Mesodermal cell (in vitro differentiated cells): Measurements from ENCODE around the gene CSK.

Source experiments
- H3K27ac ChIP-seq: 2 replicates; pipeline ENCODE4 v1.7.0; 2013; ENCODE audit warnings: mild to moderate bottlenecking, low read depth, low read length, moderate library complexity; ENCODE audit not compliant: severe bottlenecking
- H3K36me3 ChIP-seq: 2 replicates; pipeline ENCODE4 v1.7.1; 2013; ENCODE audit warnings: mild to moderate bottlenecking, low read length, moderate library complexity; ENCODE audit not compliant: control insufficient read depth, insufficient read depth
- H3K4me1 ChIP-seq: one replicate; pipeline ENCODE4 v1.7.1; 2013; ENCODE audit warnings: mild to moderate bottlenecking, low read length; ENCODE audit not compliant: insufficient read depth, control insufficient read depth, poor library complexity, severe bottlenecking
- H3K4me3 ChIP-seq: 2 replicates; pipeline ENCODE4 v1.7.0; 2013; ENCODE audit warnings: low read length, control low read depth, mild to moderate bottlenecking; ENCODE audit not compliant: insufficient read depth, poor library complexity, severe bottlenecking; ENCODE audit errors: extremely low read depth
- H3K9me3 ChIP-seq: 2 replicates; pipeline ENCODE4 v1.7.1; 2013; ENCODE audit warnings: mild to moderate bottlenecking, low read length, moderate library complexity; ENCODE audit not compliant: control insufficient read depth
- WGBS, 2 experiments: methylation state at CpG; one replicate each; pipeline ENCODE4 v1.1.5; 2013; ENCODE audit warnings: missing lambda C conversion rate in 2 of 2; ENCODE audit not compliant: insufficient coverage in 2 of 2; 5-methylcytosine and 5-hydroxymethylcytosine counted together

Gene CSK

DNA sequence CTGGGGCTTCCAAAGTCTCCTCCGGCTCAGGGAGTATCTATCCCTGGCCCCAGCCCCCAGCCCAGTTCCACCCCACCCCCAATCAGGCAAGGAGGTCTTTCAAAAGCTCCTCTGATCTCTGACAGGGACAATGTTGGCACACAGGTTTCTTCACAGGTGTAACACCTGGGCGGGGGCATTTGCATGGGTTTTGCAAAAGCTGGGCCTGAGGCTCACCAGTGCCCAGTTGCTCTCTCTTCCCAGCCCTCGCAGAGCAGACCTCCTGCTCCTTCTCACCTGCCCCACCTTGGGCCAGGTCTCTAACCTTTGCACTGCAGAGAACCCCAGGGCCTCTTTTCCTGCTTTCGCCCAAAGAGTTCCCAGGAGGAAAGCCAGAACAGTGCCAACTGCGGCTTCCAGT is 8.6 kb upstream of the CSK start:
- Histone ChIP-seq H3K4me3 (no peak overlapping the region), H3K27ac (no peak overlapping the region), H3K36me3 (no peaks in the 10 kb centered on the region), H3K4me1 (peaks cover 31% of the 10 kb centered on the region), H3K9me3 (no peaks in the 10 kb centered on the region)
- WGBS, 2 experiments = 87 to 94% methylated on average over 3 of the region's 5 CpGs

DNA sequence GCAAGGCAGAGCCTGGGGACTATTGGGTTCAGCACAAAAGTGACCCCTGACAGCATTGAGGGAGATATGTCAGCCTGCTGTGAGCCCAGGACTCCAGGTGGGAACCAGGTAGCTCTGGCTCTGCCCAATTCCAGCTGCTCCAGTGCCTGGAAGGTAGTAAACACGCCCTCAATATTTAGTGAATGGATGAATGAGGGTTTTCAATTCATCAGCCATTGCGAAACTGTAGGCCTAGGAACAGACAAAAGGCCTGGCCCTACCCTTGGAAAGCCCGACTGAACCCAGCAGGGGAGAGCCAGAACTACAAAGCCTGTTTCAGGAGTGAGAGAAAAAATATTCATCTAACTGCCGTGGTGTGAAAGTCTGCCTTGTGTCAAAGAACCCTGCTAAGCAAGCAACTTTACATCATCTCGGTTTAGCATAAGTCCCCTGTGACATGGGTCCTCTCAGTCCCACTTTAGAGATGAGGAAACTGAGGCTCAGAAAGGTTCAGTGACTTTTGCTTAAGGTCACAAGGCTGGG is 8.1 kb upstream of the CSK start:
- H3K4me1 ChIP-seq = peaks cover 36% of the 10 kb centered on the region
- no peaks in the 10 kb centered on the region for H3K9me3 ChIP-seq
- 43 to 49% methylated on average over 4 to 5 of the region's 5 CpGs for WGBS, 2 experiments
- H3K36me3 ChIP-seq = no peaks in the 10 kb centered on the region
- H3K4me3 ChIP-seq = no peak overlapping the region
- no peak overlapping the region for H3K27ac ChIP-seq

DNA sequence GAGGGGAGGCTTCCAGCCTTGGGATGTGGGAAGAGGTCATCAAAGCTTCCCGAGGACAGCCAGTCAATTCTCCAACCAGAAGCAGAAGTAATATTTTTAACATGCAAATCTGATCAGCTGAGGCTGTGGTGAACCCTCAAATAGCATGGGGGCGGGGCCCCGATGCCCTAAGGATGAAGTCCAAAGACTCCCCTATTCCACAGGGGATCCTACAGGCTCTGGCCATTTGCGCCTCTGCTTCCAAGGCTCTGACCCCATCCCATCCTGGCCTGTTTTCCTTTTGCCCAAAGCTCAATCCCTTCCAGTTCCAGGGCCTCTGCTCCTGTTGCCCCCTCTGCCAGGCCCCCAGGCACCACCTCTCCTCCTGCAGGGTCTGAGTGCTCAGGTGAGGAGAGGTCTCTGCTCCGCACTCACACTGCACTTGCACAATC is 6.7 kb upstream of the CSK start:
- 92 to 94% methylated on average over 2 to 4 of the region's 5 CpGs for WGBS, 2 experiments
- H3K4me3 ChIP-seq = no peak overlapping the region
- peaks cover 39% of the 10 kb centered on the region for H3K4me1 ChIP-seq
- H3K27ac ChIP-seq = no peak overlapping the region
- H3K36me3 ChIP-seq = no peaks in the 10 kb centered on the region
- no peaks in the 10 kb centered on the region for H3K9me3 ChIP-seq

DNA sequence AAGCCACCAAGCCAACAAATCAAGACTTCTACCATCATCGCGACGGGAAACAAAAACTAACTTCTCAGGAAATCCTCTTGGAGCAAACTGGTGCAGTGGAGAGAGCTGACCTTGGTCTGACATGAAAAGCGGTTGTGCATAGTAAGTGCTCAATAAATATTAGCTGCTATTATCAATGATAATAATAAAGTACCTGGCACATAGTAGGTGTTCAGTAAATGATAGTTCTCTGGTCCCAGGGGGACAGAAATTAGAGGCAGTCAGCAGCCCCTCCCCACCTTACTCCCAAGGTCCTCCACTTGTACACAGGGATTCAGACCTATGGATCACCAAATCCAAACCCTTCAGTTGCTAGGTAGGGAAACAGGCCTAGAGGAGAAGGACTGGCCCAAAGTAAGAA is 6.0 kb upstream of the CSK start:
- H3K4me1 ChIP-seq = peaks cover 46% of the 10 kb centered on the region
- no peaks in the 10 kb centered on the region for H3K9me3 ChIP-seq
- H3K27ac ChIP-seq = no peak overlapping the region
- H3K4me3 ChIP-seq = no peak overlapping the region
- no peaks in the 10 kb centered on the region for H3K36me3 ChIP-seq
- WGBS, 2 experiments = no CpG with 5 or more reads among the region's 4 CpGs

DNA sequence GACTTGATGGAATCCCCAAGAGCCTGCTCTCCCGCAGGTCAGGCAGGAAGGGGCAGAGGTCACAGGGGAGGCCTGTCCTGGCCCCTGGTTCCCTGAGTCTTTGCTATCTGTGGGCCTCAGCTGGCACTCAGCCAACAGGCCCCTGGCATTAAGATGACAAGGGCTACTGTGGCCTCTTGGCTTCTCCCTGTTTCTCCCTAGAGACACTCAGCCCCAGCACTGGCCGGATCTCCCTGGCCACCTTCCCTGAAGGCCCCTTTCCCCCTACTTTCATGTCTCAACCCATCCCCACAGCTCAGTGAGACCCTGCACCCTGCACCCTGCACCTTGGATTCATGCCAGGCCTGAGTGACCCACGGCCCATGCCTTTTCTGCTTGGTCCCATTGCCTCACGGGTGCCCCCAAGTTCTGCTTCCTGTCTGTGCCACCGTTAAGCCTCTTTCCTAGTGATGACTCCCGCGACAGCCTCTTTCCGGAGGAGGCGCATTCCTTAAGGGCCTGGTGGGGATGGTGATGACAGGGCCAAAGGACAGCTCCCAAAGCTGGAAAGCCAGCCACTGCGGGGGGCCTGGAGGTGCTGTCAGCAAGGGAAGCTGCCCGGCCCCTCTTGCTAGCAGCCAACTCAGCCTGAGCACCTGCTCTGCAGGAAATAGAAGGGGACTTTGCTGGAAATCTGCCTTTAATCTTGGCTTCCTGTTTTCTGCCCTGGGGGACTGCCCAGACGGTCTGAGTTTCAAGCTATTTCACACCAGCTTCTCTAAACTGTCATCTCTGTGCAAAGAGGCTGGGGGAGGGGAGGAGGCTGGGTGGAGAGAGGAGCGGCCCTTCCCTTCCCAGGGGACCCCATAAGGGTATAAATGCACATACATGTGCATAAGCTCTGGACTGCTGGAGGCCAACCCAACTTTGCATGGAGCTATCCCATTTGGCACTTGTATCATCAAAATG is 4.8 kb upstream of the CSK start:
- Histone ChIP-seq H3K4me3 (no peak overlapping the region), H3K27ac (peak overlapping the region; percentile 30), H3K4me1 (peaks cover 46% of the 10 kb centered on the region), H3K36me3 (no peaks in the 10 kb centered on the region), H3K9me3 (no peaks in the 10 kb centered on the region)
- WGBS, 2 experiments = 28 to 35% methylated on average over 10 to 11 of the region's 13 CpGs

DNA sequence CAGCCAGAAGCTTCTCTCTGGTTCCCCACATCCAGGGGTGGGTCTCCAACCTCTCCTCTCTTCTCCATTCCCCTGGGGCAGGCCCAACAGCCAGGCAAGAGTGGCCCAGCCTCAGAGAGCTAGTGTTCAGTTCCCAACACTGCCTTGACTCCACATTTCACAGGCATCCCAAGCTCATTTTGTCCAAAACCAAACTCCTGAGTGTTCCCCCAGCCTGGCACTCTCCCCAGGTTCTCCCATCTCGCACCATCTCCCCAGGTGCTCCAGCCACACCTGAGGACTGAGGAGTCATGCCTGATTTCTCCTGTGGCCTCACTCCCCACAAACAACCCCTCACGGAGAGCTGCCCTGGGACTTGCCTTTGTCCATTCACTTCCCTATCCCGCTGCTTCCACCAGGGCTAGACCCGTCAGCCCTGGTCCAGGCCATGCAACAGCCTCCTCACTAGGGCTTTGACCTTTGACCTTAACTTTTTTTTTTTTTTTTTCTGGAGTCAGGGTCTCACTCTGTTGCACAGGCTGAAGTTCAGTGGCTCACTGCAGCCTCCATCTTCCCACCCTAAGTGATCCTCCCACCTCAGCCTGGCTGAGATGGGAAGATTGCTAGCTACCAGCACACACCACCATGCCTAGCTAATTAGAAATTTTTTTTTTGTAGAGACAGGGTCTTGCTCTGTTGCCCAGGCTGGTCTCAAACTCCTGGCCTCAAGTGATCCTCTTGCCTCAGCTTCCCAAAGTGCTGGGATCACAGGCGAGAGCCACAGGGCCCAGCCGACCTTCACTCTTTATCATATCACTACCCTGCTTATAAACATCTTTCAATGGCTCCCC is 3.9 kb upstream of the CSK start:
- Histone ChIP-seq H3K4me1 (peaks cover 46% of the 10 kb centered on the region), H3K9me3 (no peaks in the 10 kb centered on the region), H3K36me3 (no peaks in the 10 kb centered on the region), H3K27ac (peak overlapping the region; percentile 25), H3K4me3 (no peak overlapping the region)
- WGBS, 2 experiments = 71 to 88% methylated on average over 3 to 6 of the region's 6 CpGs

DNA sequence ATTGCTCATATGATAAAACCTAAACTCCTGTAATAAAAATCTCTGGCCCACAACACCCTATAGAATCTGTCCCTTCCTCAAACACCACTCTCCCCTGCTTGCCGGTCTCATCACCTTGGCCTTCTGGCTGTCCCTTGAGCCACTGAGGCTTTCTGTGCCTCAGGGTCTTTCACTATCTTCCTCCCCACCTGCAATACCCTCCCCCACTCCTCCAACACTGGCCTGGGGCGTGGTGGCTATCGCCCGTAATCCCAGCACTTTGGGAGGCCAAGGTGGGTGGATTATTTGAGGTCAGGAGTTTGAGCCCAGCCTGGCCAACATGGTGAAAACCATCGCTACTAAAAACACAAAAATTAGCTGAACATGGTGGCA is 3.3 kb upstream of the CSK start:
- no peaks in the 10 kb centered on the region for H3K9me3 ChIP-seq
- peaks cover 48% of the 10 kb centered on the region for H3K4me1 ChIP-seq
- 93 to 100% methylated on average over 1 to 3 of the region's 5 CpGs for WGBS, 2 experiments
- no peak overlapping the region for H3K27ac ChIP-seq
- no peak overlapping the region for H3K4me3 ChIP-seq
- H3K36me3 ChIP-seq = no peaks in the 10 kb centered on the region

DNA sequence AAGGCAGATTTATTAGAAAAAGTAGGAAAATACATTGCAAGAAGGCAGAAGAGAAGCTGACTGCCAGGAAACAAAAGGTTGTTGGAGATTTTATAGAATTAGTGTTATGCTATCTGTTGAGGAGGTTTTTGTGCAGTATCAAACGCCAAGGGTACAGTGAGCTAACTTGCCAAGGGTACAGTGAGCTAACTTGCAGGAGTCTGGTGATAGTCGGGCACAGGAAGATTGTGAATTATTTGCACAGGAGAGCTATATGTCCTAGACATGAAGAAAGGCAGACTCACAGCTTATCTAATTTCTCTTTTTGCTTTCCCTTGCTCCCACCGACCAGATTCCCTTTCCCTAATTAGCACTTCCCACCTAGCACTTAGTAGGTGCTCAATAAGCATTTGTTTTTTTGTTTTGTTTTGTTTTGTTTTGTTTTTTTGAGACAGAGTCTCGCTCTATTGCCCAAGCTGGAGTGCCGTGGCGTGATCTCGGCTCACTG is 2.7 kb upstream of the CSK start:
- H3K36me3 ChIP-seq = no peaks in the 10 kb centered on the region
- no peak overlapping the region for H3K27ac ChIP-seq
- H3K4me1 ChIP-seq = peaks cover 53% of the 10 kb centered on the region
- no peaks in the 10 kb centered on the region for H3K9me3 ChIP-seq
- H3K4me3 ChIP-seq = no peak overlapping the region
- 89 to 100% methylated on average over 2 to 3 of the region's 7 CpGs for WGBS, 2 experiments

DNA sequence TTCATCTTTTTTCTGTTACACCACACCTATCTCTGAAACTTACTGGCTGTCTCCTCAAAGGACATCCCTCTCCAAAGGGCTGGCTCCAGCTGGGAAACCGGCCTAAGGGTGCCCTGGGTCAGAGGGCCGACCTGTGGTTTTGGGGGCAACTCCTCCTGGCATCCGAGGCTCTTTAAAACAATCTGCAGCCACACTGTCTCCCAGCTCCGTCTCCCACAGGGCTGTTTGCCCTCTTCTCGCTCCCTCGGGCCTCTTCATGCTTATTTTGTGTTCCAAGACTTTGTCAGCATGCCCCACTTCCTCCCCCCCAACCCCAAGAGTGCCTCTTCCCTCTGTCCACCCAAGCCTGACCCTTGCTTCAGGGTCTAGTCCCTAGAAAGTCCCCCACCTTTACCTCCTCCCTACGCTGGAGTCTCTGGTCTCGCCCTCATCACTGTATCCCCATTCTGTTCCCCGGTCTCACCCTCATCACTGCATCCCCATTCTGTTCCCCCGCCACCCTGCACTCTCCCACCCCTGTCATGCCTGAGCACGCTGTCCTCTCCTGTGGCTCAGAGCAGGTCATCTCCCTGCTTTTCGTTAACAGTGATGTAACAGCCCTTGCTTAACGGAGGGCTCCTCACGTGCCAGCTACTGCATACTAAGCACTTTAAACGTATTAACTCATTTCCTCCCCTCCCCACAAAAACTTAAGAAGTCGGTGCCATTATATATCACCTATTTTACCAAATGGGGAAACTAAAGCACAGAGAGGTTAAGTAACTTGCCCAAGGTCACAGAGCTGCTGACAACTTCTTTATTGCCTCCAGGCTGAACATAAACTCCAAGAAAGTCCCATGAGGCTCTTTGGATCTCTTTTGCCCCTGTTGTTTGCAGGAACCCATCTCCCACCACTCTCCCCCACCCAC is 1.1 kb upstream of the CSK start:
- Histone ChIP-seq H3K4me1 (peaks cover 53% of the 10 kb centered on the region), H3K4me3 (peak overlapping the region; percentile 29), H3K9me3 (no peaks in the 10 kb centered on the region), H3K27ac (no peak overlapping the region), H3K36me3 (peaks cover 14% of the 10 kb centered on the region)
- 75 to 76% methylated on average over 12 to 16 of the region's 16 CpGs for WGBS, 2 experiments
